IPS-NIHi7 (cell line): Measurements from ENCODE around the gene PFN2.
A peak's percentile ranks its signal among the peaks of the same experiment; 100 is the strongest.
"Not testable (repeated sequence)": the region's sequence is repeated elsewhere in the genome, so short reads cannot be mapped to it uniquely, and the experiment has no call there.

Experiments
- DNase-seq: peaks from one replicate; pipeline ENCODE4 v3.0.0; 2012; ENCODE audit warnings: mixed read lengths; ENCODE audit errors: extremely low spot score

The PFN2 gene

DNA sequence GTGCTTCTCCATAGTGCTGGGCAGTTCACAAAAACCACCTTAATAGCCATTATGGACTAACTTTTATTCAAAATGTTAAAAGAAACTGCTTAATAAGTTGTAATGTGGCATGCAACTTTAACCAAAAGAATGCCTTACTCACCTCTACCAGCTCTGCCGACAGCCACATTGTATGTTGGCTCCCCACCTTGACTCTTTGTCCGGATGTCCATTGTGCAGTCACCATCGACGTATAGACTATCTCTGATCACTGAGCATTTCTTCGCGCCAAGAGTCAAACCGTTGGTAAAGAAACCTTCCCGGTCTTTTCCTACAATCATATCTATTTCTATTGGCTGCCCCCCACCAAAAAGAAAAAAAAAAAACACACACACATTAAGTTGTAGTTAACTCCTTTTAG is 2.5 kb downstream of the PFN2 start:
- no peak for DNase-seq

DNA sequence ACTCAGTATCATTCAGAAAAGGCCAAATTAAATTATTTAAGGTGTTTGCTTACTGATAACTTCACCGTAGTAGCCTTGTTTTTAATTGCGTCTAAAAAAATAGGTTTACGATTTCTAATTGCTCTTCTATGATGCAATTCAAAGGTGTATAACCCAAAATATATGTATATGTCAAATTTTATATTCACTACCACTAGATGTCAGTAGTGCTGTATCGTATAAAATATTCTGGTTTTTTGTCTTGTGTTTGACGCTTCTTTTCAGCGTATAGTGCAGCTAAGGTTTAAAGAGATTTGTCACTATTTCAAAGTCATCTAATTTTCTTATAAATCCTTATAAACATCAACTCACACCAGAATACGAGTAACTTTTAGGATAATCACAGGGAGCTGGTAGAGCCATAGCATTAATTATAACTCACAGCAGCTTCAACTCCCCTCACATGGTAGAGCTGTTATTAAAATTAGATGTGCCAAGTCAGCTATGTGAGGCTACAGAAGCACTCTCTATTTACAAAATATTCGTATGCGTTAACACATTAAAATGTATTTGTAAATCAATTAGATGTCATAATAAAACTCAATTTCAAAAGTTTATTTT is 3.5 kb downstream of the PFN2 start:
- no peak for DNase-seq

DNA sequence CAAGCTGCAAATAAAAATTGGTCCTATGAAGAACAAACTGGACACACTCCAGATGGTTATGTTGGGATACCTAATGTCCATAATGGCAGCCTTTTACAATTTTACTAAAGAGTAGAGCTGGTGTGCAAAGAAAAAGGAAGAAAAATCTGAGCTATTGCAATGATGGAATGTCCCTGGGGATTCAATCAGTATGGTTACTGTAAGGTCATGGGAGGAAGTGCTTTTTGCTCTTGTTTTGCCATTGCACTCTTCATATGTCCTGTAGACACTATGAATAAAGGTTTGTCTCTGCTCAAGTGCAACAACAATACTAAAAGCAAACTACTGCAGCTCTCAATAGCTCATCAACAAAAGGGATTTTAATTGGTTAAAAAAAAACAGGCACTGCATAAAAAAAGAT is 5.4 kb downstream of the PFN2 start:
- no peak for DNase-seq

DNA sequence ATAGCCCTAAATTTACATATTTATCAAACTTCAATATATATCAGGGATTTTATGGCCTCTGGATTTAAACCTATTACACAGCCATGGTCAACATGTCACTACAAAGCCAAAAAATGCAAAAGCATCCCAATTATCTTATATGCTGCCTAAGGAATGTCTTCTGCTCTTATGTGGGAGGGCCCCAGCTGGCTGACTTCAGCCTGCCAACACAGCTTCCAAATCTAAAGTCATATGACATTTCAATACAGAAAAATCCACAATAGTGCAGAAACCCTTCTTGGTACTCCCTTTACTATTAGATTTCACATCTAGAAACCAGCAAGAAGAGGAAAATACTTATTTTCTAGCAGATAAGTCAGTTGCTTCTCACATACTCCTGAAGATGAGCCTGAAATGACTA is 6.4 kb downstream of the PFN2 start:
- DNase-seq, result no peak

DNA sequence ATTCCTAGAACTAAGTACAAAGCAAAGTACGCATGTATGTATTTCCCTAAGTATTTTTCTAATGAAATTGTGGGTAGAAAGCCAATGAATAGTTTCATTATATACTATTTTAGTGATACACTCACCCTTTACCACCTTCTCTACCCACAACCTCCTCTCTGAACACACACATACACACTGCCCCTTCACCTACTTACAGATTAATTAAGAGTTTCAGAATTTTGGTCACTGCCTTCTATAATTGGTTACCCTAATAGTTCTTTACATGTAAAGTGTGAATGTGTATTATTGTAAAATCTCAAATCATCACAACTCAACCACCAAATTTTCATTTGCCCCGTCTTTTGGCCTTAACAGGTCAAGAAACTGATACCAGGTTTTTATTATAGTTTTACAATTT is 7.2 kb downstream of the PFN2 start:
- DNase-seq, result no peak

DNA sequence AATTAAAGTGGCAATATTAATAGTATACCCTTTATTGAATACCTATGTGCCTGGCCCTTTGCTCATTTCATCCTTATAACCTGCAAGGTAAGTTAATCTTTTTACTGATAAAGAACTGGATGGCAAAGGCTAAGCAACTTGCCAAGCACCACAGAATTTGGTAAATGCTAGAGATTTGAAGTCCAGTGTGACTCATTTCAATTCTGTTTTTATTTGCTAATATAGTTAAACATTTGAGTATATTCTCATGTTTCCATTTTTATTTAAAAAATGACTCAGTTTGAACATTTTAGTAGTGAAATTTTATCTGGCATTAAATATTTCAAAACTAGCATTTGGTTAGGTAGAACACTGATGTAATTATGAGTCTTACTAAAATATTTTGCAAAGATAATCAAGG is 11.3 kb downstream of the PFN2 start:
- DNase-seq, result no peak

DNA sequence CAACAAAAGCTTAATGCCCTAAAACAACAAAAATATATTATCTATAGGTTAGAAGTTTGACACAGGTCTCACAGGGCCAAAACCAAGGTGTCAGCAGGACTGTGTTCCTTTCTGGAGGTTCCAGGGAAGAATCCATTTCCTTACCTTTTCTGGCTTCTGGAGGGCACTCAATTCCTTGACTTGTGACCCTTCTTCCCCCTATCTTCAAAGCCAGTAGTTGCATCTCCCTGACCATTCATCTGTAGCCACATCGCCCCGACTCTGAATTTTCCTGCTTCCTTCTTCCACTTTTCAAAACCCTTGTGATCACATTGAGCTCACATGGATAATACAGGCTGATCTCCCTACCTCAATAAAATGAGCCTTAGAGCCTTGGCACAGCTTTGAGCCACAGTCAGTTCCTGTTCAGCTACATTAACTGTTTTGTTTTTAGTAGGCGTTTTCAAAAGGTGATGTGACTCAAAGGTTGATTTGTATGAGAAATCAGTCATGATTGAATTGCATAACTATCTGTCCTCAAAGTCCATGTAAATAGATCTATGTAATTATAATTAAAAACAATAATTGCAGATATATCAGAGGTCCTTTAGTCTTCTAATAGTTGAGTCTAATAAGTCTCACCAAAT is 12.4 kb downstream of the PFN2 start:
- DNase-seq, result peak; percentile 18

DNA sequence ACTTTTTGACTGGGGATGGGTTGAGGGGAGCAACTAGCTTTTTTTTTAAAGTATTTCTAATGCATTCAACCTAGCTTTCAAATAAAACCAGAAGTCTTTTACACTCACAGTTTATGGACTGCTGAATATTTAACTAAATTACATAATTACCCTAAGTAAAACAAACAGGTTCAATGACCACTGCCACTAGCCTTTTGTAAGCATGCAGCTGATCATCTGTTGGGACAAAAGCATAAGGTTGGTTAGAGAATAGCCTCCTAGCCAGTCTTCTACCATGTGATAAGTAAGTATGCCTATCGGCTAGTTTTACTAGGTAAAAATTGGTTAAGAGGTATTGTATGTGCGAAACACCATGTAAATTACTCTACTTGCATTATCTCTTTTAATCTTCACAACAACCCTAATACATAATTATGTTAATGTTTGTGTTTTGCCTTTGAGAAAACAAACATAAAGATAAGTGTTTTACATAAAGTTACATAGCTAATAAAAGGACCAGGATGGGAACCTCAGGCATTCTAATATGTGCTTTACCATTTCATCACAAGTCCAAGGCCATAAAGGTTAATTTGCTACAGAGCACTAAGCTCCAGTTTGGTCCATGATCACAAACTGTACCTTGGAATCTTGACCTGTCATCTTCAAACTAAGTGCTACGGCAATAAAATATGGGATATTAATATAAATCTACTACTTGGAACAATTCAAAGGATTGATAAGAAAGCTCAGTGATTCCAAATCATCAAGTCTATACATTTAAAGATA is 13.2 kb downstream of the PFN2 start:
- no peak for DNase-seq

DNA sequence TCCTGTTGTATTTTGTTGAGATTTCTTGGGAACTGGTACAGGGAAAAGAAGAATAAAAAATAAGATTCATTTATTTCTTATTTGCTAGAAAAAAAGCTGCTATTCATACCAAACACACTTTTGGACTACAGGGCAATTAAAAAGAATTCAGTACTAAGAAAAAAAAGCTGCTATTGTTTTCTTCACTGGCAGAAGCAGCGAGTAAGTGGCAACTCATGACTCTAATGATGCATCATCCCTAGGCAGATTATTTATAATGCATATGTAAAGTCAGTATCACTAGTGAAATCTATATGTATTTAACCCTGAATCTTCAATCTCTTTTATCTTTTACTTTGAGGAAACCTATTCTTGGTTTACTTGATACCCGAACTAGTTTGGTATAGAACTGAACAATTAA is 15.2 kb downstream of the PFN2 start:
- DNase-seq, result no peak

DNA sequence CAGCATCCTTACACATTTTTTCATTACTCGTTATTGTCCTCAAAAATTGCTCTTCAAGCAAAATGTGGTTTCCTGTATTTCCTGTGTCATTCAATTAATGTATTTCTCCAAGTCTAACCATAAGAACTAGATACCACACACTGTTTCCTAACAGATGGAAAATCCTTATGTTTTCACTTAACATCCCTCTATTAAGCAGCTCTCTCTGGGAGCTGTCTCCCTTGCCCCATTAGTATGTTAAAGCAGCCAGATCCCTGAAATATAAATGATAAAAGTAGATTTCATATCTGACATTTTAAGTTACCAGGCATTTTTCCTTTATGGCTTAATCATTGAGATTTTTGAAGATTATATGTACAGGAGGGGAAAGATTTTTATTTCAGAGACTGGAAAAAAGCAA is 15.9 kb downstream of the PFN2 start:
- DNase-seq, result no peak

DNA sequence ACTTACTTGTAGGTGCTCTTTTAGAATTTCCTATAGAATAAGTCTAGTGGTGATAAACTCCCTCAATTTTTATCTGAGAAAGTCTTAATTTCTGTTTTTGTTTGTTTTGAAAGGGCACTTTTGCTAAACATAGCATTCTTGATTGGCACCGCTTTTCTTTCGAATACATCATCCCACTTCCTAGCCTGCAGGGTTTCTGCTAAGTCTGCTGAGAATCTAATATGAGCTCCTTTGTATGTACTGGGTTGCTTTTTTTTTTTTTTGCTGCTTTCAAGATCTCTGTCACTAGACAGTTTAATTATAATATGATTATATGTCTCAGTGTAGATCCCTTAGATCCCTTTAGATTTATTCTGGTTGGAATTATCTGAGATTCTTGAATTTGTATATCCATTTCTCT is 21.5 kb downstream of the PFN2 start:
- no peak for DNase-seq

DNA sequence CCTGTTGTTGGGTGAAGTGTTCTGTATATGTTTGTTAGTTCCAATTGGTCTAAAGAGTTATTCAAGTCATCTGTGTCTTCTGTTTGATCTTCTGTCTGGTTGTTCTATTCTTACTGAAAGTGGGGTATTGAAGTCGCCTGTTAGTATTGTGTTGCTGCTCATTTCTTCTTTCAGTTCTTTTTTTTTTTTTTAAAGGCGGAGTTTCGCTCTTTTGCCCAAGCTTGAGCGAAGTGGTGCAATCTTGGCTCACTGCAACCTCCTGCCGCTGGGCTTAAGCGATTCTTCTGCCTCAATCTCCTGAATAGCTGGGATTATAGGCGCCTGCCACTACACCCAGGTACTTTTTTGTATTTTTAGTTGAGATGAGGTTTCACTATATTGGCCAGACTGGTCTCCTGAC is 23.5 kb downstream of the PFN2 start:
- no peak for DNase-seq

DNA sequence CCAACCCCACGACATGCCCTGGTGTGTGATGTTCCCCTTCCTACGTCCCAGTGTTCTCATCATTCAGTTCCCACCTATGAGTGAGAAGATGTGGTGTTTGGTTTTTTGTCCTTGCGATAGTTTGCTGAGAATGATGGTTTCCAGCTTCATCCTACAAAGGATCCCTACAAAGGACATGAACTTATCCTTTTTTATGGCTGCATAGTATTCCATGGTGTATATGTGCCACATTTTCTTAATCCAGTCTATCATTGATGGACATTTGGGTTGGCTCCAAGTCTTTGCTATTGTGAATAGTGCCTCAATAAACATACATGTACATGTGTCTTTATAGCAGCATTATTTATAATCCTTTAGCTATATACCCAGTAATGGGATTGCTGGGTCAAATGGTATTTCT is 26.7 kb downstream of the PFN2 start:
- DNase-seq, result not testable (repeated sequence)

DNA sequence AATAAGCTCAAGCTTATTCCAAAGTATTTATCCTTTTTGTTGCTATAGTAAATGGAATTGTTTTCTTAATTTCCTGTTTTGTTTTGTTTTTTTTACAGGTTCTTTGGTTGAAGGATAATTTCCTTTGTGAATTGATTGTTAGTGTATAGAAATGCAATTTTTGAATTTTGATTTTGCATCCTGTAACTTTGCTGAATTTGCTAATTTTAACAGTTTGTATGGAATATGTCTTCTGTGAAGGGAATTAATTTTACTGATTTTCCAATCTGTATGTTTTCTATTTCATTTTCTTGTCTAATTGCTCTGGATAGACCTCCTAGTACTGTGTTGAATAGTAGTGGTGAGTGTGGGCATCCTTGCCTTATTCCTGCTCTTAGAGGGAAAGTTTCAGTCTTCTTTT is 28.3 kb downstream of the PFN2 start:
- DNase-seq, result no peak

DNA sequence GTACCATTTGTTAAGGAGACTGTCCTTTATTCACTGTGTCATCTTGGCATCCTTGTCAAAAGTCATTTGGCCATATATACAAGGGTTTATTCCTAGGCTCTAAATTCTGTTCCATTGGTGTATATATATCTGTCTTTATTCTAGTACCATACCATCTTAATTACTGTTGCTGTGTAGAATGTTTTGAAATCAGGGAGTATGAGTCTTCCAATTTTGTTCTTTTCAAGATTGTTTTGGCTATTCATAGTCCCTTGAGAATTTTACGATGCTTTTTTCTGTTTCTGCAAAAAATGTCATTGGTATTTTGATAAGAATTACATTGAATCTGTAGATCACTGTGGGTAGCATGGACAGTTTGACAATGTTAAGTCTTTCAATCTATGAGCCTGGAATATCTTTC is 28.7 kb downstream of the PFN2 start:
- no peak for DNase-seq

DNA sequence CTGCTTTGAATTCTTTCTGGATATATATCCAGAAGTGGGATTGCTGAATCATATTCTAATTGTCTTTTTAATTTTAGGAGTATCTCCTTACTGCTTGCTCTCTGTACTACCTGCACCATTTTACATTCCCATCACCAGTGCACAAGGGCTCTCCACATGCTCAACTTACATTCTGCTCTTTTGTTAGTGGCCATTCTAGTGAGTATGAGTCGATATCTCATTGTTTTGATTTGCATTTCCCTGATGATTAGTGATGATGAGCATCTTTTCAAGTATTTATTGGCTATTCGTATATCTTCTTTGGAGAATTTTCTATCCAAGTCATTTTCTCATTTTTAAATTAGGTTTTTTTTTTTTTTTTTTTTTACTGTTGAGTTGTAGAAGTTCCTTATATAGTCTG is 29.5 kb downstream of the PFN2 start:
- DNase-seq, result no peak

DNA sequence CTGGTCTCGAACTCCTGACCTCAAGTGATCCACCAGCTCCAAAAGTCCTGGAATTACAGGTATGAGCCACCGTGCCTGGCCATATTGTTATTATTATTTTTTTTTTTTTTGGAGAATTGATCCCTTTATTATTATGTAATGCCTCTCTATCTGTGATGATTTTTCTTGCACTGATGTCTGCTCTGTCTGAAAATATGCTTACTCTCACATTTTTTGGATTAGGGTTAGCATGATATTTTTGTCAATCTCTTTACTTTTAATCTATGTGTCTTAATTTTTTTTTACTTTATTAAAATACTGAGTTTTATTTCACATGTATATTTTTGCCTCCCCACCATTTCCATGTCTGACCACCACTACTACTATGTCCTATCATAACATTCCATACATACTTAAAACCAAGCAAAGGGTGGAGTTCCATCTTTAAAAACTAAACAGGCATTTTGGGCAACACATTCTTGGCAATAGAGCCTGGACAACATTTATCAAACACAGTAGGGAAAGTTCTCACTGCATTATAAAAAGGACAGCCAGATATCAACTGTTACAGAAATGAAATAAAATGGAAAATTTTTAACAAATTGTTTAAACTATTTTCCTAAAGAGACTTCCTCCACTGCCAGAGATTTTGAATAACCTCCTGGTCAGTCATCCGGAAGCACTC is 32.2 kb downstream of the PFN2 start:
- not testable (repeated sequence) for DNase-seq

DNA sequence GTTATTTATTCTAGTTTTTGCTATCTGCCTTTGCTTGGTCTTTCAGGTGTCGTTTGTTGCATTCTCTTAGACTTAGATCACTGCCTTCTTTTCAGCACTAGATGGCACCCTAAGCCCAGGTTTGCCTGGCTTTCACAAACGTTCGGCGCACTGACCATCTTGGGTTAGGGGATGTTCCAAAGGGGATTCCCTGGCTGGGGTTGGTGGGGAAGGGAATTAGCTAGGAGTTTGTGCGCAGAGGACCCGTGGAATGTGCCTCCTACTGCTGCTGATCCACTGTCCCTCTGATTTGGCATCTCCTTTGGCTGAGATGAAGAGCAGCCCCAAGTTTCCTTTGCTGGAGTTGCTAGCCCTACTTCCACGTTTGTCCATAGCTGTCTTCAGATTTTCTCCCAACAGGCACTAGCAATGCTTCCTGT is 33.9 kb downstream of the PFN2 start:
- DNase-seq, result peak; percentile 82

DNA sequence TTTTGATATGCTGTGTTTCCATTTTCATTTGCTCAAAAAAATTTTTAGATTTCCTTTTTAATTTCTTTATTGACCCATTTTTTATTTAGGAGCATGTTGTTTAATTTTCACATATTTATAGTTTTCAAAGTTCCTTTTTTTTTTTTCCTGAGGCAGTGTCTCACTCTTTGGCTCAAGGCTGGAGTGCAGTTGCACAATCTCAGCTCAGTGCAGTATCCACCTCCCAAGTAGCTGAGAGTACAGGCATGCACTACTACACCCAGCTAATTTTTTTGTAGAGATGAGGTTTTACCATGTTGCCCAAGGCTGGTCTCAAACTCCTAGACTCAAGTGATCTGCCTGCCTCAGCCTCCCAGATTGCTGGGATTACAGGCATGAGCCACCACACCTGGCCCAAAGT is 36.2 kb downstream of the PFN2 start:
- no peak for DNase-seq

DNA sequence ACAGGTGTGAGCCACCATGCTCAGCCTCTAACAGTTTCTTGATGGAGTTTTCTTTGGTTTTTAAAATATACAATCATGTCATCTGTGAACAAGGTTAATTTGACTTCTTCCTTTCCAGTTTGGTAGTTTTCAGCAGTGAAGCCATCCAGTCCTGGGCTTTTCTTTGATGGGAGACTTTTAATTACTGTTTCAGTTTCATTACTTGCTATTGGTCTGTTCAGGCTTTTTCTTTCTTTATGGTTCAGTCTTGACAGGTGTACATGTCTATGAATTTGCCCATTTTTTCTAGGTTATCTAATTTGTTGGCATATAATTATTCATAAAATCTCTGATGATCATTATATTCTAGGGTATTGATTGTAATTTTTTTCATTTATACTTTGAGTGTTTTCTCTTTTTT is 36.8 kb downstream of the PFN2 start:
- DNase-seq, result no peak

DNA sequence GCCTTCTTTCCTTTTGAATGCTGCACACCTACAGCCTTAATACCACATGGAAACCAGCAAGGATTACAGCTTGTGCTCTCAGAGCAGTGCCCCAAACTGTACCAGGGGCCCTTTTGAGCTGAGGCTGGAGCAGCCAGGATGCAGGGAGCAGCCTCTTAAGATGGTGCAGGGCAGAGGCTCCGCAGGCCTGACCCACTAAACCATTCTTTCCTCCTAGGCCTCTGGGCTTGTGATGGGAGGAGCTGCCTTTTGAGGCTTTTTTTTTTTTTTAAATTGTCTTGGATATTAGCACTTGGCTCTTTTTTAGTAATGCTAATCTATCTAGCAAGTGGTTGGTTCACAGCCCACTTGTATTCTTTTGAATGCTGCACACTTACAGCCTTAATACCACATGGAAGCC is 37.7 kb downstream of the PFN2 start:
- DNase-seq, result no peak

DNA sequence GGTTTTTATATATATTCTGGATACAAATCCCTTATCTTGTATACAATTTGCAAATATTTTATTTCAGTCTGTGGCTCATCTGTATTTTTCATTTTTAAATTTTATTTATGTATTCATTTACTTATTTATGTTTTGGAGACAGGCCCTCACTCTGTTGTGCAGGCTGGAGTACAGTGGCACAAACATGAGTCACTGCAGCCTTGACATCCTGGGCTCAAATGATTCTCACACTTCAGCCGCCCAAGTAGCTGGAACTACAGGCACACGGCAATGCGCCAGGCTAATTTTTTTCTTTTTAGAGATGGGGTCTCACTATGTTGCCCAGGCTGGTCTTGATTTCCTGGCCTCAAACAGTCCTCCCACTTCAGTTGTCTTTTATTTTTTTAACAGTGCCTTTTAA is 50.6 kb downstream of the PFN2 start:
- DNase-seq, result no peak

DNA sequence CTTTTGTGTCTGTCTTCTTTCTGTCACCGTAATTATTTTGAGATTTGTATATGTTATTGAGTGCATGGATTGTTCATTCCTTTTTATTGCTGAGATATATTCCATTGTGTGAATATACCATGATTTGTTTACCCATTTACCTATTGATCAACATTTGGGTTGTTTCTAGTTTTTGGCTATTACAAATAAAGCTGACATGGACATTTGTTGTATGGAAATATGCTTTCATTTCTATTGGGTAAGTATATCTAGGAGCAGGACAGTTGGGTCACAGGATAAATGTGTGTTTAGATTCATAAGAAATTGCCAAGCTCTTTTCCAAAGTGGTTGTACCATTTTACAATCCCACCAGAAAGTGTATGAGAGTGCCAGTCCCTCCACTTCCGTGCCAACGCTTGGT is 51.2 kb downstream of the PFN2 start:
- no peak for DNase-seq
